NCI-H69 (cell line): ENCODE results near the gene ATXN10.
"Not testable (repeated sequence)": the region's sequence is repeated elsewhere in the genome, so short reads cannot be mapped to it uniquely, and the experiment has no call there.

ENCODE experiments used
- DNase-seq: peaks from one replicate; lab custom pipeline; 2025; lab: John Stamatoyannopoulos, UW

The ATXN10 gene

GRCh38 chr22:45642986-45643385 is 28.6 kb upstream of the ATXN10 start:
- DNase-seq = peak; percentile 42

- DNase-seq = no peak
These were observed 26.9 kb upstream of the ATXN10 start for GRCh38 chr22:45644714-45645113.

DNA sequence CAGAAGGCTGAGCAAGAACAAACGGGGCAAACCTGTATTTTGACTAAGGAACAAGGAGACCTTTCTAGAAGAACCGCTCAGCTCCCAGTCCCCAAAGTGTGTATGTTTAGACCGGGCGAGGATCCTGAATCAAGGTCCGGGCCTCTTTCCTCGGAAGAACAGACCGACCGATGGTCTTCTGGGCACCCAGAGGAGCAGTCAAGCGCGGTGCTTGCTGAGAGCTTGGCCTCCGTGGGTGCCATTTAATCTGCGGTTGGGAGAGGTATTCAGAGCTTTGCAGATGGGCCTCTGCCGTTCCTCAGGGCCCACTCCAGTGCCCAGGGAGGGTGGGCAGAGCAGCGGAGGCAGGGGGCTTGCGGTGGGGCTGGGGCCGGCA is 26.5 kb upstream of the ATXN10 start:
- DNase-seq = no peak

GRCh38 chr22:45645526-45646414 is 25.9 kb upstream of the ATXN10 start:
- peak; percentile 59 for DNase-seq

GRCh38 chr22:45647532-45648225 is 24.0 kb upstream of the ATXN10 start:
- no peak for DNase-seq

DNA sequence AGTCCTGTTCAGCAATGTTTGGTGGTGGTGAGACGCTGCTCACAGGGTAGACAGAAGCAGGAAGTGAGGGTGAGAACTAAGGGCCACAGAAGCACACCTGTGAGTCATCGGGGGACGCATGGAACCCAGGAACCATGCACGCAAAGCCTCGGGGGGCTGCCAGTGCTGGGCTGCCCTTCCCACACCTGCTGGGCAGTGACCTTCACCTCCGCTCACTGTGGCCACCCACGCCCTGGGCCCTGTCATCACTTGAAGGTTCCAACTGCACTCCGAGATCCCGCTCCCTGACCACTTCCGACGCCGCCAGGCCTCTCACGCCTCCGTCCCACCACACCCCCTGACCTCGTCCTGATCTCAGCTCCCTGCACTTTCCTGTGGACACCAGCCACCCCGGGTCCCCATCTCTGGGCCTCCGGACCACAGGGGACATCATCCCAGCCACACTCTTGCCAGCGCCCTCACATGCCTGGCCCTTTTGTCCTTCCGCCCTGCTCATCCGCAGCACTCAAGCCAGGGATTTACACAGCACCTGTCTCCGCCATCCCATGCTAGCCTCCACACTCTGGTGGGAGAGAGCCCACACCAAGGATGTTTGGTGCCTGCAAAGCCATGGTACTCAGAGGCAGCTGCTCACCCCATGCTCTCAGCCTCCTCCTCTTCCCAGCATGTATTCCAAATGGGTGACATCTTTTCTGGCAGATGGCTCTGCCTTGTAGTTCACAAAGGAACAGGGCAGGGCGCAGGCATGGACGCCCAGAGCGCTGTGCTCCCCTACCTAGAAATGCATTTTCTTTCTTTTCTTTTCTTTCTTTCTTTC is 23.1 kb upstream of the ATXN10 start:
- peak; percentile 18 for DNase-seq

- DNase-seq = no peak
These were observed 21.8 kb upstream of the ATXN10 start for GRCh38 chr22:45649809-45650208.

- no peak for DNase-seq
These were observed 20.9 kb upstream of the ATXN10 start for GRCh38 chr22:45650721-45651120.

DNA sequence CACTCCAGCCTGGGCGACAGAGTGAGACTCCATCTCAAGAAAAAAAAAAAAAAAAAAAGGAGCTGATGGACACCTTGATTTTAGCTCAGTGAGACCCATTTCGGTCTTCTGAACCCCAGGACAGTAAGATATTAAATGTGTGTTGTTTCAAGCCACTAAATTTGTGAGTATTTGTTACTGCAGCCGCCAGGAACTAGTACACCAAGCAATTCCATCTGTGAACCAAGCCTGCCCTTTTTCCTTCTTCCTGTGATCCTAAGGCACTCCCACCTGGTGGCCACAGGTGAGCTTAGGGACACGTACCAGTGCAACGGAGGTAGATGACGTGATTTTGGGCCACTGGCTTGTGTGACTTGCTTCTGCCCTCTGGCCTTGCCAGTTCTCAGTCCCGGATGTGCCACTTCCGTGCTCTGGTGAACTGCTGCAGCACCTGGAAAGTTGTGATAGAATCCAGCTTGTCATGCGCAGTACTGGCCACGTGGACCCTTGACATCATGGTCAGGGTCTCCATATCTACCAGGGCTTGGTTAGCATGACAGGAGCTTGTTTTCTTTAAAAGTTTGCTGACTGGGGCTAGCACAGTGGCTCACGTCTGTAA is 19.6 kb upstream of the ATXN10 start:
- DNase-seq = no peak

- no peak for DNase-seq
These were observed 15.1 kb upstream of the ATXN10 start for GRCh38 chr22:45656577-45656976.

DNA sequence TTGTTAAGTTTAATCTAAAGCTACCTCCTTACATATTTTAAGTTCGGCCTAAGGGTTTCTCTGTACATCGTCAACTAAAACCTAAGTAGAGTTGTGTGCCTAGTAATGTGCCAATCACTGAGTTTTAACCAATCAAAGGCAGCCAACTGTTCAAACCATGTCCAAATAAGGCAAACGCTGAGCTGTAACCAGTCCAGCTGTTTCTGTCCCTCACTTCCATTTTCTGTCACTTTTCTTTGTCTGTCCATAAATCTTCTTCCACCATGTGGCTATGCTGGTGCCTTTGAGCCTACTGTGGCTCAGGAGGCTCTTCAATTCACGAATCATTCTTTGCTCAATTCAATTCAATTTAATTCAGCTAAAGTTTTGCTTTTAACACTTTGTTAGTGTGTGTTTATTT is 13.9 kb upstream of the ATXN10 start:
- no peak for DNase-seq

GRCh38 chr22:45664136-45664646 is 7.4 kb upstream of the ATXN10 start:
- no peak for DNase-seq

DNA sequence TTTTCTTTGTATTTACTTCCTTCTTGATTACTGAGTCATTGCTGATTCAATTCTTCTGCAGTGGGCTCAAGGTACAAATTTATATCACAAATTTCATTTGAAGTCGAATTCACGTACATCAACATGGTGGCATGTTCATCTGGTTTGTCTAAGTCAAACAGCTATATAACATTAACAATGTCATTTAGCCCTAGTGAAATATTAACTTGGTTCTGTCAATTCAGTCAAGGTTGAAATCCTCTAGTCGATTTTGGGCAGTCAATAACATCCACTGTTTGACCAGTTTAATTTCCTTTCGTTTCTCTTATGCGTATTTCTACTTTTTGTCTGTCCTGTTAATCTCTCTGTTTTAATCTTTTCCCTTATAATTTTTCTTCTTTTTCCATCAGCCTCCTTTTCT is 4.1 kb upstream of the ATXN10 start:
- no peak for DNase-seq

GRCh38 chr22:45670363-45670762 is 1.3 kb upstream of the ATXN10 start:
- not testable (repeated sequence) for DNase-seq

GRCh38 chr22:45670981-45671782 is 452 bp upstream of the ATXN10 start:
- DNase-seq = peak; percentile 21

DNA sequence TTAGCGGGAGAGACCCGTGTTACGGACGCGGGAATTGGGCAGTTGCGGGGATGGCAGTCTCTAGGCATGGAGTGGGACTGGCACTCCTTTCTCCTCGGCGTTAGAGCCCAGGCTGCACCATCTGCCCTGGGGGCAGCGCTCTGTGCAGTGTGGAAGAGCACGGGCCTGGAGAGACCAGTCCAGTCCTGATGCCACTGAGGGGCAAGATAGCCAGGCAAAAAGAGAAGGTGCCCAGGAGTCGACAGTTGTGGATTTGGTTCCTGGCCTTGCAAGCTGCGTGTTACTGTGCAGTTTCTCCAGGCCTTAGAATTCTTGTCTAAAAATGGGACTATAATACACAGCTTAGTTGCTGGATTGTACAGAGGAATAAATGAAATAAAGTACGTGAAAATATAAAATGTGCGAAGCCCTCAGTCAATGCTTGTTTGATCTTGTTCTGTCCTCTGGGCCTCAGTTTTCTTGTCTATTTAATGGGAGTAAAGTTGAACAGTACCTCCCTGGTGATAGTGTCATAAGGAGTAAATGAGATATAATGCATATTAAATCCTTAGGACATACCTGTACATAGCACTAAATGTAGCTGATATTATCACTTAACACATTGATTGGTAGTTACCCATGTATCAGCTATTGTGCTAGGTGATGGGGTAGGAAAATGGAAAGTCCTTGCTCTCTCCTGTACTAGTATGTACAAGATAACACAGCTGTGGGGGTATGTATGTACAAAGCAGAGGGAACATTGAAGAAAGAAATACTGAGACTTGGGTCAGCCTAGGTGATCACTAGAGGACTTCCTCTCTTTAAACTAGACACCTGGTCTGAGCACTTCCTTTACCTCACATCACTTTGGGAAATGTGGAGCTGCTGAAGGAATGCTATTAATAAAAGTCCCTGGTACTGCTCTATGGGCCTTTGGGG is 1.2 kb downstream of the ATXN10 start:
- peak; percentile 61 for DNase-seq

DNA sequence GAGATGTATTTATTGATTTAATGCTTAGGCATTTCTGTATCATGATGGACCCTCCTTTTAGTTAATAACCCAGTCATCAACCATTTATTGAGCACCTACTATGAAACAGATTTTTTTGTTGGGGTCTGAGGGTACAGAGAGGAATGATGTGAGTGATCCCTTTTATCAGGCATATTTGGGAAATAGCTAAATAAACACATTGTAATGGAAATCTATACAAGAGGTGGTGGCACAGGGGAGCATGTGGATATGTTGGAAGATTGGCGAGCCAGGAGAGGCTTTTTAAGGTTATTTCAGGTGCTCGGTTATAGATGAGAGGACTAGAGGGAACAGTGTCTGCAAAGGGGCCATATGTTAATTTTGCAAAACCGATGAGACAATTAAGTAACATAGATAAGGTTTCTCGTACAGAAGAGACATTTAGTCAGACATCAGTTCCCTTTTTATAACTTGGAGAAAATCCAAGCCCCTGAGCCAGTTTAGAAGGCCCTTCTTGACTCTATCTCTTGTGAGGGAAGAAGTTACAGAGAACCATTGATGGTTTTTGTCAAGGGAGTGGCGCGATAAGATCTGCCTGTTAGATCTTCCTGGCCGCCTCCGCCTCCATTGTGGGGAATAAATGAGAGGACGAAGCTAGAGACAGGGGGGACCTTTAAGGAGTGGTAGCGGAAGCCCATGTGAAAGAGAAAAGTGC is 2.0 kb downstream of the ATXN10 start:
- no peak for DNase-seq

DNA sequence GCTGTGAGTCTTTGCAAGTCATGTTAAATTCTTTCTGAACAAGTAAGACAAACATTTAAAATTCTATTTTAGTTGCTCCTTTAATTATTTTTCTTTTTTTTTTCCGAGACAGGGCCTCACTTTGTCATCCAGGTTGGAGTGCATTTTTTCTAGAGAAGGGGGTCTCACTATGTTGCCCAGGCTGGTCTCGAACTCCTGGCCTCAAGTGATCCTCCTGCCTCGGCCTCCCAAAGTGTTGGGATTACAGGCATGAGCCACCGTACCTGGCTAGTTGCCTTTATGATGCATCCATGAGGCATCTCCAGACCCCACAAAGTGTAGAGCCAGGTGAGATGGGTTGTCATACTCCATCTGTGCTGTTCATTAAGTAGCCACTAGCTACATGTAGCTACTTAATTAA is 4.4 kb downstream of the ATXN10 start:
- no peak for DNase-seq

DNA sequence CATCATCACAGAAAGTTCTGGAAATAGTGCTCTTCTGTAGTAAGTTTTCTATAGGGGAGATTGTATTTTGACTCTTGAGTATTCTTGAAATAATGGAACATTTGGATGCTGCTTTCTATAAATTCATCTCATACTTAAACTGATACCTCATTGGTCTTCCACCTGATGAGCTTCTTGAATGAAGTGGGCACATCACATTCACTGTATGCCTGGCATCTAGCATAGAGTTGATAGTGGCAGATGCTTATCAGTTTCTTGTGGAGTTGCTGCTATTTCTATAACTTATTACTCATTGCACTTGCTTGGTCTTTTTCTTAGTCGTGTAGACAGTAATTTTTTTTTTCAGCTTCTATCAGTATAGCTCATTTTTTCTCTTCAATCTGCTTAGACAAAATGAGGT is 5.4 kb downstream of the ATXN10 start:
- DNase-seq = no peak
